Keratinocyte (primary cell): Measurements from ENCODE around the gene GSK3A. TPM values are rescaled to one million over a fixed set of nuclear protein-coding genes. Genes with fewer than 3 reads are reported as not detected.

Experiments used
- DNase-seq: peaks from one replicate; pipeline ENCODE4 v3.0.0-alpha.2; 2011; ENCODE audit warnings: low read depth, missing footprints, low spot score
- FAIRE-seq: peaks from 2 replicates; lab custom pipeline; 2011; peaks lifted over from hg19 to GRCh38; lab: Jason Lieb, UNC
- H2AFZ ChIP-seq: 2 replicates; pipeline ENCODE4 v1.6.0; 2012; ENCODE audit warnings: low read length, control low read depth, inconsistent platforms; ENCODE audit not compliant: control insufficient read depth
- H3K27ac ChIP-seq: 2 replicates; pipeline ENCODE4 v1.5.1; 2011; ENCODE audit warnings: low read length; ENCODE audit not compliant: control insufficient read depth, insufficient read depth
- H3K27me3 ChIP-seq: 3 replicates; pipeline ENCODE4 v1.6.0; 2011; ENCODE audit warnings: low read length; ENCODE audit not compliant: control insufficient read depth, insufficient read depth; ENCODE audit errors: extremely low read depth
- H3K36me3 ChIP-seq, 2 experiments: 2 replicates in 1 of 2; 3 replicates in 1 of 2; pipeline ENCODE4 v1.5.1; 2011; ENCODE audit warnings: low read length in 2 of 2, mild to moderate bottlenecking in 1 of 2; ENCODE audit not compliant: control insufficient read depth in 2 of 2, insufficient read depth in 2 of 2; ENCODE audit errors: extremely low read depth in 1 of 2
- H3K4me1 ChIP-seq: 3 replicates; pipeline ENCODE4 v1.5.1; 2011; ENCODE audit warnings: low read length; ENCODE audit not compliant: control insufficient read depth, insufficient read depth; ENCODE audit errors: extremely low read depth
- H3K4me2 ChIP-seq: 3 replicates; pipeline ENCODE4 v1.6.0; 2011; ENCODE audit warnings: low read depth, low read length; ENCODE audit not compliant: control insufficient read depth, insufficient read depth; ENCODE audit errors: extremely low read depth
- H3K4me3 ChIP-seq, 3 experiments: fragments of 200-600 bp in 1 of 3; sonication (generic) in 1 of 3; 2 replicates in 2 of 3; 3 replicates in 1 of 3; pipeline ENCODE4 v1.5.1; 2011 to 2016; ENCODE audit warnings: low read length in 3 of 3, mild to moderate bottlenecking in 3 of 3, control low read depth in 2 of 3, inconsistent platforms in 1 of 3, low read depth in 1 of 3, mixed read lengths in 1 of 3, mixed run types in 1 of 3, moderate library complexity in 1 of 3; ENCODE audit not compliant: control insufficient read depth in 2 of 3, insufficient read depth in 2 of 3; ENCODE audit errors: extremely low read depth in 1 of 3
- H3K79me2 ChIP-seq: 2 replicates; pipeline ENCODE4 v1.6.0; 2012; ENCODE audit warnings: low read length; ENCODE audit not compliant: control insufficient read depth, insufficient read depth
- H3K9ac ChIP-seq: 3 replicates; pipeline ENCODE4 v1.6.0; 2011; ENCODE audit warnings: low read length; ENCODE audit not compliant: control insufficient read depth, insufficient read depth; ENCODE audit errors: extremely low read depth
- H3K9me1 ChIP-seq: 3 replicates; pipeline ENCODE4 v1.6.0; 2011; ENCODE audit warnings: low read length; ENCODE audit not compliant: control insufficient read depth, insufficient read depth; ENCODE audit errors: extremely low read depth
- H3K9me3 ChIP-seq: 2 replicates; pipeline ENCODE4 v1.5.1; 2012; ENCODE audit warnings: low read depth, low read length; ENCODE audit not compliant: control insufficient read depth
- H4K20me1 ChIP-seq: 3 replicates; pipeline ENCODE4 v1.6.0; 2011; ENCODE audit warnings: low read length; ENCODE audit not compliant: control insufficient read depth, insufficient read depth; ENCODE audit errors: extremely low read depth
- EZH2 ChIP-seq: IDR thresholded peaks from one replicate; pipeline ENCODE4 v1.6.1; 2012; ENCODE audit warnings: inconsistent platforms, mild to moderate bottlenecking, low read length, moderate library complexity
- dilution Hi-C: fragments of 300-500 bp; cut with MboI; formaldehyde crosslinking; loops from one replicate; pipeline ENCODE4 v1.7.0; 2020; ENCODE audit warnings: low sequenced_read_pairs; ENCODE audit not compliant: extremely low pct_ligation_motif_present
- polyA plus RNA-seq, 5 experiments: library from polyadenylated mRNA; depleted of rRNA in 3 of 5; stranded (reverse) in 3 of 5; stranded (forward) in 1 of 5; unstranded in 1 of 5; fragments of >200 nt; gene quantifications; 1 replicate in 1 of 5; 2 replicates in 3 of 5; 3 replicates in 1 of 5; pipeline versions ENCODE4 v1.2.1 to v1.2.3, GENCODE V29; 2011 to 2012; ENCODE audit warnings: missing spikeins in 2 of 5, low read depth in 1 of 5, low replicate concordance in 1 of 5
- TF ChIP-seq, protein P1 (sequence below), 3 experiments: IDR thresholded peaks in 1 of 3; conservative IDR thresholded peaks in 1 of 3; optimal IDR thresholded peaks in 1 of 3; 2 replicates in 2 of 3; 3 replicates in 1 of 3; pipeline versions ENCODE3 to v1.5.1; 2011; ENCODE audit warnings: low read length in 3 of 3, mild to moderate bottlenecking in 3 of 3, moderate library complexity in 2 of 3, control low read depth in 1 of 3, inconsistent platforms in 1 of 3; ENCODE audit not compliant: insufficient read depth in 2 of 3; ENCODE audit errors: extremely low read depth in 1 of 3

GSK3A gene
- polyA plus RNA-seq, 1 donor (not counting 4 experiments of a cell fraction or from before 2014, with no cell fraction given), result 36.9 TPM

DNA sequence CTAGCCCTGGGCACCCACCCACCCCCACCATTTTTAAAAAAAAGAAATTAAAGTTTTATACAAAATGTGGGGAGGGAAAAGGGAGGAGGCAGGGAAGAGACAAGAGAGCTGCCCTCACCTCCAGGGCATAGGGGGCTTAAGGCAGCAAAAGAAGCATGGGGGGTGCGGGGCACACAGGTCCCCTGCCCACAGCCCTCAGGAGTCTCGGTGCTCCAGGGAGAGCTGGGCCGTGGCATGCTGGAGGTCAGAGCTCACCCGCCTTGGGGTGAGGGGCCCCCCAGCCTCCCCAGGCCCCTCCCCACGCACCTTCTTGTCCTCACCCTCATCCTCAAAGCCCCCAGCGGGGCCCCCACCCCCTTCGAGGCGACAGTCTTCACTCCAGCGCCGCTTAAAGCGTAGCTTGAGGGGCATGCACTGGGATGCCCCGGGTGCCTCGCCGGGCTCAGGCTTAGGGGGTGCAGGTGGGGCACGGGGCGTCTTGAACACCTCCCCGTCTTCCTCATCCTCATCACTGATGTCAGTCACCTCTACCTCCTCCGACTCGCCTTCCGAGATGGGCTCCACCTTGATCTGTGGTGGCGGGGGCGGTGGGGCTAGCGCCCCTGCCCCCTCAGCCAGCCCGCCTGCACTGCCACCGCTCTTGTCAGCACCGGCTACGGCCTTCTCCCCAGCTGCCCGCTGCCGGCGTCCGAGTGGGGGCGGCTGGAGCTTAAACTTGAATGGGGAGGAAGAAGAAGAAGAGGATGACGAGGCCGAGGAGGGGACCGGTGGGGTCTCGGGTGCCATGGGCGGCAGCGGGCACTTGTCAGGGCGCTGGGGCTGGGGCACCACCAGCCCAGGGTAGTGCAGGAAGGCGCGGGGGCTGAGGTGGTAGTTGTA is 6.1 kb upstream of the GSK3A start:
- Histone ChIP-seq H3K36me3 (peaks cover 18 to 28% of the 10 kb centered on the region in 2 experiments), H3K27me3 (no peaks in the 10 kb centered on the region), H3K9ac (no peak overlapping the region), H3K9me1 (no peaks in the 10 kb centered on the region), H3K4me3 (no peak overlapping the region), H4K20me1 (peaks cover 29% of the 10 kb centered on the region), H2AFZ (no peak overlapping the region), H3K79me2 (peaks cover 49% of the 10 kb centered on the region), H3K27ac (no peak overlapping the region), H3K4me1 (peaks cover 40% of the 10 kb centered on the region), H3K4me2 (no peak overlapping the region), H3K9me3 (no peaks in the 10 kb centered on the region)
- FAIRE-seq, result no peak
- TF ChIP-seq, protein P1, sequence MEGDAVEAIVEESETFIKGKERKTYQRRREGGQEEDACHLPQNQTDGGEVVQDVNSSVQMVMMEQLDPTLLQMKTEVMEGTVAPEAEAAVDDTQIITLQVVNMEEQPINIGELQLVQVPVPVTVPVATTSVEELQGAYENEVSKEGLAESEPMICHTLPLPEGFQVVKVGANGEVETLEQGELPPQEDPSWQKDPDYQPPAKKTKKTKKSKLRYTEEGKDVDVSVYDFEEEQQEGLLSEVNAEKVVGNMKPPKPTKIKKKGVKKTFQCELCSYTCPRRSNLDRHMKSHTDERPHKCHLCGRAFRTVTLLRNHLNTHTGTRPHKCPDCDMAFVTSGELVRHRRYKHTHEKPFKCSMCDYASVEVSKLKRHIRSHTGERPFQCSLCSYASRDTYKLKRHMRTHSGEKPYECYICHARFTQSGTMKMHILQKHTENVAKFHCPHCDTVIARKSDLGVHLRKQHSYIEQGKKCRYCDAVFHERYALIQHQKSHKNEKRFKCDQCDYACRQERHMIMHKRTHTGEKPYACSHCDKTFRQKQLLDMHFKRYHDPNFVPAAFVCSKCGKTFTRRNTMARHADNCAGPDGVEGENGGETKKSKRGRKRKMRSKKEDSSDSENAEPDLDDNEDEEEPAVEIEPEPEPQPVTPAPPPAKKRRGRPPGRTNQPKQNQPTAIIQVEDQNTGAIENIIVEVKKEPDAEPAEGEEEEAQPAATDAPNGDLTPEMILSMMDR (optimal IDR thresholded peaks at IDR 0.05 in 1 of 3, IDR thresholded peaks at IDR 0.05 in 1 of 3, conservative IDR thresholded peaks at IDR 0.05 in 1 of 3; ENCODE audit: extremely low read depth in 1 of 3, insufficient read depth in 2 of 3, low read length in 3 of 3), result no peak
- TF ChIP-seq EZH2, result no peak
- dilution Hi-C loops, result no loop called here
- no peak for DNase-seq

- no peaks in the 10 kb centered on the region for H3K9me3 ChIP-seq
- peaks cover 37% of the 10 kb centered on the region for H3K4me1 ChIP-seq
- peaks cover 29% of the 10 kb centered on the region for H4K20me1 ChIP-seq
- H3K4me2 ChIP-seq, result no peak overlapping the region
- peaks cover 17 to 28% of the 10 kb centered on the region in 2 experiments for H3K36me3 ChIP-seq
- no peak overlapping the region for H3K27ac ChIP-seq
- no peak overlapping the region for H3K4me3 ChIP-seq
- H3K9me1 ChIP-seq, result no peaks in the 10 kb centered on the region
- H2AFZ ChIP-seq, result no peak overlapping the region
- dilution Hi-C loops, result no loop called here
- peaks cover 41% of the 10 kb centered on the region for H3K79me2 ChIP-seq
- H3K27me3 ChIP-seq, result no peaks in the 10 kb centered on the region
- DNase-seq (no peak), FAIRE-seq (no peak)
- H3K9ac ChIP-seq, result no peak overlapping the region
- no peak for TF ChIP-seq EZH2
- TF ChIP-seq, protein P1 (optimal IDR thresholded peaks at IDR 0.05 in 1 of 3, IDR thresholded peaks at IDR 0.05 in 1 of 3, conservative IDR thresholded peaks at IDR 0.05 in 1 of 3; ENCODE audit: extremely low read depth in 1 of 3, insufficient read depth in 2 of 3, low read length in 3 of 3), result no peak
Measured at GRCh38 chr19:42247640-42248199, 5.3 kb upstream of the GSK3A start.
